VCaP (cell line): ENCODE measurements around the gene RSPH4A.

ENCODE experiments used
- H3K27ac ChIP-seq: fragments of 450-650 bp; 2 replicates; pipeline ENCODE4 v1.5.1; 2017
- TF ChIP-seq, protein P1 (sequence below): fragments of 450-650 bp; conservative IDR thresholded peaks from 2 replicates; pipeline ENCODE4 v1.5.1; 2017; ENCODE audit warnings: mild to moderate bottlenecking, moderate library complexity

Gene RSPH4A

DNA sequence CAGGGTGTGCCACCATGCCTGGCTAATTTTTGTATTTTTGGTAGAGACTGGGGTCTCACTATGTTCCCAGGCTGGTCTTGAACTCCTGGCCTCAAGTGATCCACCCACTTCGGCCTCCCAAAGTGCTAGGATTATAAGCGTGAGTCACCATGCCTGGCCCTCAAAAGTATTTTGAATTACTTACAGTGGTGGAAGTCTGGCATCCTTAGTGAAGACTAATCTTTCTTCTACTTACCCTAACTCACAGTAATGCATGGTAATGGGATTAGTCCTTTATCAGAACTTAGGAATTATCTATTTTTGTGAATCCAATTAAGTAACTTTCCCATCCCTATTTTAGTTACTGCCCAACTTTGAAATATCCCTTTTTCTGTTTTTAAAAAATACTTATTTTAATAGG is 41.1 kb upstream of the RSPH4A start:
- TF ChIP-seq, protein P1, sequence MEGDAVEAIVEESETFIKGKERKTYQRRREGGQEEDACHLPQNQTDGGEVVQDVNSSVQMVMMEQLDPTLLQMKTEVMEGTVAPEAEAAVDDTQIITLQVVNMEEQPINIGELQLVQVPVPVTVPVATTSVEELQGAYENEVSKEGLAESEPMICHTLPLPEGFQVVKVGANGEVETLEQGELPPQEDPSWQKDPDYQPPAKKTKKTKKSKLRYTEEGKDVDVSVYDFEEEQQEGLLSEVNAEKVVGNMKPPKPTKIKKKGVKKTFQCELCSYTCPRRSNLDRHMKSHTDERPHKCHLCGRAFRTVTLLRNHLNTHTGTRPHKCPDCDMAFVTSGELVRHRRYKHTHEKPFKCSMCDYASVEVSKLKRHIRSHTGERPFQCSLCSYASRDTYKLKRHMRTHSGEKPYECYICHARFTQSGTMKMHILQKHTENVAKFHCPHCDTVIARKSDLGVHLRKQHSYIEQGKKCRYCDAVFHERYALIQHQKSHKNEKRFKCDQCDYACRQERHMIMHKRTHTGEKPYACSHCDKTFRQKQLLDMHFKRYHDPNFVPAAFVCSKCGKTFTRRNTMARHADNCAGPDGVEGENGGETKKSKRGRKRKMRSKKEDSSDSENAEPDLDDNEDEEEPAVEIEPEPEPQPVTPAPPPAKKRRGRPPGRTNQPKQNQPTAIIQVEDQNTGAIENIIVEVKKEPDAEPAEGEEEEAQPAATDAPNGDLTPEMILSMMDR: no peak
- no peak overlapping the region for H3K27ac ChIP-seq

DNA sequence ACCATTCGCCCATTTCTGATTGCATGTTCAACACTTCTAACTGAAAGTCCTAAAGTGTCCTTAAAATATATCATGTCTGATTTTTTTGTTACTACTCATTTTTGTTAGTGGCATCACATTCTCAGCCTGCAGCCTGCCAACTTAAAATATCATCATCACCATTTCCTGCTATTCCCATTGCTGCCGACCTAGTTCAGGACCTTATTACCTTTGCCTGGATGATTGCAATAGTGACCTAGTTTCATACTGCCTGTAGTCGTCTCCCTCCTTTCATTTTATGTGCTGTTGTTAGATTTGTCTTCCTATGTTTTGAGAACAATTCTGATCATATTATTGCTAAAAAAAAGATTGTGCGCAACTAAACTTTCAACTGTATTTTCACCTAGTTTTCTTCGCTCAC is 38.8 kb upstream of the RSPH4A start:
- TF ChIP-seq, protein P1: no peak
- H3K27ac ChIP-seq: no peak overlapping the region

DNA sequence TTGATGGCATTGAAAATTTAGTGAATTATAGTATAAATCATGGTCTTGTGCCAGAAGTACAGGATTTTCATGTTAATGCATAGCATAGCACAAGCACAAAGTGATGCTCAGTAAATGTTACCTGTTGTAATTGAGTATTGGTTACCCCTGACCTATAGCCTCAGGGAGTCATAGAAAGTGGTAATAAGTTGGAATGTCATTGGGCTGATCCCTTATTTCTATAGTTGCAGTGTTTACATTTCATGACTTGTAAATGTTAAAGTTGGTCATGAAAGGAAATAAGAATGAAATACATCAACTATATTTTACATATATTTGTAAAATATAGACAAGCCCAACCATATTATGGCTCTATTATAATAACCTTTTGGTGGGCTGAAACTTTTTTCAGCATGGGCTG is 37.9 kb upstream of the RSPH4A start:
- H3K27ac ChIP-seq: no peak overlapping the region
- TF ChIP-seq, protein P1: no peak

DNA sequence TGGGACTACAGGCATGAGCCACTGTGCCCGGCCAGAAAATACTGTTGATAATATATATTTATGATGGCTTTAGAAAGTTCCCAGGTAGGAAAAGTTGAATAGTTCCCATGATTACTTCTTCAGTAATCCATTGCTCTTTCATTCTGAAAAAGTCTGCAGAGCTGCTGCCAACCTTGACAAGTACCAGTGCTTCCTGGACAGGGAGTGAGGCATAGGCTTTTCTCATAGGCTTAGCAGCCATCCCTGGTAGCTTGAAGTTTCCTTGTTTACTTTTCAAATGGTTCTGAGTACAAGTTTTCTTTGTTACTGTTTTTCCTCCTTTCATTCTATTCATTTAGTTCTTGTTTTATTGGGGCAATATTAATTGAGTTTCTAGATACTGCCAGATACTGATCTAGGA is 37.1 kb upstream of the RSPH4A start:
- no peak overlapping the region for H3K27ac ChIP-seq
- TF ChIP-seq, protein P1: no peak

DNA sequence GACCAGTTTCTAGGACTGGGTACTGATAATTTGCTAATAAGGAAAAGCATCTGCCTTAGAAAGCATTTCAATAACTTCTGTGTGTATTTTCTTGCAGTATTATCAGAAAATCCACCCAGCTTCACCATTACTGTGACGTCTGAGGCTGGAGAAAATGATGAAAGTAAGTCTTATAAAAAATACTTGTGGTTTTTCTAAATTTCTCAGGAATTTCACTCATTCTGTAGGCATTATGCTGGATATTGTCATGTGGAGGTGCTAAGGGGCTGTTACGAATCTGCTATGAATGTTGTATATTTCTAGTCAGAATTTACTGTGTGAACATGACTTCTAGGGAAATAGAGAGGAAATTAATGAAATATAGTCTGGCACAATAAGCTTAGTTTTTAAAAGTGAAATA is 36.1 kb upstream of the RSPH4A start:
- TF ChIP-seq, protein P1: no peak
- H3K27ac ChIP-seq: no peak overlapping the region

DNA sequence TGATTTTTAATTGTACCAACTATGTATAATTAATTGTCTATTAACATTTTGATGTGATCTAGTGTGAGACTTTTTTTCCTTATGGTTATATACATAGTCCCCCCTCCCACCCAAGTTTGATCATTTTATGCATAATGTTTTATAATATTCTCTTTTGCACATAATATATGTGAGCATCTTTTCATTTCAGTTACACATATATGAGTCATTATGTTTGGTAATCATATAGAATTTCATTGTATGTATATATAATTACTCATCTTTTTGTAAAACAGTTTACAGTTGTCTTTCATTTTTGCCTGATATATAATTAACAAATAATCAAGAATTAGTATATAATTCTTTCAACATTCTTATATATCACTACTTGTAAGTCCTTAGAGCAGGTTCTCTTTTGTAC is 30.0 kb upstream of the RSPH4A start:
- TF ChIP-seq, protein P1: no peak
- H3K27ac ChIP-seq: no peak overlapping the region

DNA sequence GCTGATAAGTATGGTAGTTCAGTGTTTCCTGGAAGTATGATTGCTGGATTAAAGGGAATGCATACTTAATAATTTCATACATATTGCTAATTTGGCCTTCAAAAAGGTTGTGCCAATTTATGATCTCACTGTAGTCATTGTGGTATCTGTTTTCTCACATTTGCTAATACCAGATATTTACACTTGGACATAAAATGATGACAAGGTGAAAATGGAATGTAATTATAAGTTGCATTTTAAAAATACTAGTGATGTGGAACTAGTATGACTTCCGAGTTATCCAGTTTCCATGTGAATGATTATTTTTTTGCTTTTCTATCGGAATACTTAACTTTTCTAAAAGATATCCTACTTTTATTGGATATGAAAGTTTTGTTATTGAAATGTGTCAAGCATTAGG is 29.5 kb upstream of the RSPH4A start:
- TF ChIP-seq, protein P1: no peak
- H3K27ac ChIP-seq: no peak overlapping the region

DNA sequence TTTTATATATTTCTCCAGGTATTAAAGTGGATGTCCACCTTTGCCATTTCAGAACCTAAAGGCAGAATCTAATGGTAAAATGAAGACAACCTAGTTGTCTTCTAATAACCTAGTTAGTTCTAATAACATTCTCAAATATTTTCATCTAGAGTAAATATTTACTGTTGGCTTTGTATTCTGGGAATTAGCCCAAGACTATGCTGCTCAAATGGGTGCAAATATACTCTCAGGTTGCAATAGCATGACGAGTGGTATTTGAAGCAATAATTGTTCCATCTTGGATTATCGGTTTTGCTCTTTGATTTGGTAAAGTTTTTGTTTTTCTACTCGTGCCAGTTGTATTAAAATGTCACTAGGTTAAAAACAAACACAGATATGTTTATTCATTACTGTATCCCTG is 21.0 kb upstream of the RSPH4A start:
- H3K27ac ChIP-seq: peak overlapping the region; percentile 38
- TF ChIP-seq, protein P1: no peak
